AG04450 (cell line): Measurements from ENCODE around the gene C1QTNF5. TPM values are rescaled to one million over a fixed set of nuclear protein-coding genes. Genes with fewer than 3 reads are reported as not detected.

Source experiments
- CTCF ChIA-PET: fragments of 300-600, 350-600 bp; formaldehyde crosslinking; extraction: SDS; loops from one replicate; lab custom pipeline; 2022; ENCODE audit warnings: antibody characterized with exemption, inconsistent platforms; lab: Charles Lee
- POLR2A ChIA-PET: fragments of 350-600 bp; formaldehyde crosslinking; extraction: SDS; loops from one replicate; lab custom pipeline; 2021; ENCODE audit warnings: antibody characterized with exemption, inconsistent platforms; lab: Yijun Ruan, JAX
- DNase-seq: peaks from one replicate; pipeline ENCODE4 v3.0.0-alpha.2; 2011; ENCODE audit warnings: low read depth, low spot score
- H3K27ac ChIP-seq: one replicate; pipeline ENCODE4 v1.5.1; 2012; ENCODE audit warnings: low read depth, low read length, control low read depth
- H3K27me3 ChIP-seq: one replicate; pipeline ENCODE4 v1.6.0; 2012; ENCODE audit warnings: low read length; ENCODE audit not compliant: control insufficient read depth, insufficient read depth
- H3K4me3 ChIP-seq: 2 replicates; pipeline ENCODE4 v1.5.1; 2011; ENCODE audit warnings: mild to moderate bottlenecking, low read depth, low read length, control low read depth
- H3K9me3 ChIP-seq: 2 replicates; pipeline ENCODE4 v1.5.1; 2012; ENCODE audit warnings: low read length; ENCODE audit not compliant: control insufficient read depth, insufficient read depth
- polyA plus RNA-seq: library from polyadenylated mRNA; depleted of rRNA; stranded (reverse); fragments of >200 nt; gene quantifications from 2 replicates; pipeline ENCODE4 v1.2.3, GENCODE V29; 2011
- TF ChIP-seq, protein P1 (sequence below): IDR thresholded peaks from 2 replicates; pipeline ENCODE4 v1.5.1; 2011; ENCODE audit warnings: low read depth, low read length, control low read depth, inconsistent platforms

The C1QTNF5 gene
- polyA plus RNA-seq, 1 experiment = 8.3 TPM

DNA sequence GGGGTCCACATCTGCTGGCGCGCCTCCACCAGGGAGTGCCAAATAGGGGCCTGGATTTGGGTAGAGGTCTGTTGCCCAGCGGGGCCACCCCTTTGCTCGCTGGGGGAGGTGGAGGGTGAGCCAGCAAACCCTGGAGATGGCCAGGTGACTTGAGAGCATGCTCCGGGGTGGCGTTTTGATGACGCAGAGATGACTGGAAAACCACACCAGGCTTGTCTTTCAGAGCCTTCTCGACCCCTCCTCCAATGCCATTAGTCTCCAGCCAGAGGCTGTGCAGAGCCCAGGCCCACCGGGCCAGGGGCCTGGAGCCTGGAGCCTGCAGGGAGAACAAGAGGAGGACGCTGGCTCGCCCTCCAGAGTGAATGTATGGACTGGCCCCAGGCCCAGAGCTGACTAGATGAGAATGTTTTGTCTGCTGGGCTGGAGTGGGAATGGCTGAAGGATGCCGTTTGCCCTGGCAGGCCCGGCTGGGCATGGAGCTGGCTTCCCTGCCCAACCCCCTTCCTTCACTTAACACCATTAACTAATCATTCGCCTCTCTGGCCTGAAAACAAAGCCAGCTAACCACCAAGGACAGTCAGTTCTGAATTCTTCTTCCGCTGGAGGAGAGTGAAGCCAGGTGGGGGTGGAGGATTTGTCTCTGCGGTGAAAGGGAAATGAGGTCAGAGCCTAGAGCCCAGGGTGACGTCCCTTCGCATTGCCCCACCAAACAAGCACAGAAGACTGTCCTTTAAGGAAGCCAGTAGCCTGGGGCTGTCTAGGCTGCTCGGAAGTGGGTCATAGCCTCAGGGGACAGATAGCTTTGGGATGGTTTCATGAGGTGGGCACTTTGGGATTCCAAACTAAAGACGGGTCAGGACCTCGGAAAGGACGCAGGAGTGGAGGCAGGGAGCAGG is 22.2 kb downstream of the C1QTNF5 start:
- ChIA-PET CTCF (interaction anchor here (1.0 to 8.8 kb wide), 6 partner anchors 21 to 156 kb away, joined by 3 to 161 read pairs (median 4); partner anchors contain the start of gene C1QTNF5), POLR2A (interaction anchor here (1.5 kb wide), 1 partner anchor 19 kb away, joined by 19 read pairs; no protein-coding TSS in a partner anchor)
- TF ChIP-seq, protein P1, sequence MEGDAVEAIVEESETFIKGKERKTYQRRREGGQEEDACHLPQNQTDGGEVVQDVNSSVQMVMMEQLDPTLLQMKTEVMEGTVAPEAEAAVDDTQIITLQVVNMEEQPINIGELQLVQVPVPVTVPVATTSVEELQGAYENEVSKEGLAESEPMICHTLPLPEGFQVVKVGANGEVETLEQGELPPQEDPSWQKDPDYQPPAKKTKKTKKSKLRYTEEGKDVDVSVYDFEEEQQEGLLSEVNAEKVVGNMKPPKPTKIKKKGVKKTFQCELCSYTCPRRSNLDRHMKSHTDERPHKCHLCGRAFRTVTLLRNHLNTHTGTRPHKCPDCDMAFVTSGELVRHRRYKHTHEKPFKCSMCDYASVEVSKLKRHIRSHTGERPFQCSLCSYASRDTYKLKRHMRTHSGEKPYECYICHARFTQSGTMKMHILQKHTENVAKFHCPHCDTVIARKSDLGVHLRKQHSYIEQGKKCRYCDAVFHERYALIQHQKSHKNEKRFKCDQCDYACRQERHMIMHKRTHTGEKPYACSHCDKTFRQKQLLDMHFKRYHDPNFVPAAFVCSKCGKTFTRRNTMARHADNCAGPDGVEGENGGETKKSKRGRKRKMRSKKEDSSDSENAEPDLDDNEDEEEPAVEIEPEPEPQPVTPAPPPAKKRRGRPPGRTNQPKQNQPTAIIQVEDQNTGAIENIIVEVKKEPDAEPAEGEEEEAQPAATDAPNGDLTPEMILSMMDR = no peak
- Histone ChIP-seq H3K27ac (peak overlapping the region; percentile 87), H3K9me3 (no peaks in the 10 kb centered on the region; the same call in 1 of the 2 replicates), H3K27me3 (no peaks in the 10 kb centered on the region), H3K4me3 (no peak overlapping the region)
- DNase-seq = no peak

DNA sequence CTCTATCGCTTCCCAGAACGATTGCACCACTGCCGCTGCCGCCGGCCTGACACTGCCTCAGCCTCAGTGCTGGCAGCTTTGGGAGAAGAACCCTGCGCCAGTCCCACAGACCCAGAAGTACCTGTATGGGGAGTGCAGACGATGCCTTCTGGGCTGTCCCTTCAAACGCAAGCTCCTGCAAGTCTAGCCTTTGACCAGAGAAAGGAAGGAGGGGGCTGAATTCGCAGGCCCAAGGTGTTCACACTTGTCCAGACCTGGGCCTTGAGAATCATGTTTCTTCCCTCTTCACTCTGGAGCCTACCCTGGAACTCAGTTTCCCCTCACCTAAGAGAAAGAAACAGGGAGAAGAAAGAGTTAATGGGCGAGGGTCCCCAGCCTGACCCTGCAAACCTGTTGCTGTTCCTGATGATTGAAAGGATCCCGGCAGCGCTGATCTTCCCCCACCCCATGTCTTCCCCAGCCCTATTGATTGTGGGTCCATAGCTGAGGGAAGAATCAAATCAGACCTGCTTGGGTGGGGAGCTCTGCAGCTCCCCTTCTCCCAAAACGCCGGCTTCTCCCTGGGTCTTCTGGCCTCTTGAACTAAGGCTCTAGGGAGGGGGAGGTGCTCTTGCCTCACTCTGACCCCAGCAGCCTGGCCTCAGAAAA is 23.0 kb downstream of the C1QTNF5 start:
- peak overlapping the region; percentile 87 for H3K27ac ChIP-seq
- CTCF ChIA-PET = interaction anchor here (1.0 to 8.8 kb wide), 5 partner anchors 21 to 157 kb away, joined by 3 to 161 read pairs (median 4); partner anchors contain the start of gene C1QTNF5

DNA sequence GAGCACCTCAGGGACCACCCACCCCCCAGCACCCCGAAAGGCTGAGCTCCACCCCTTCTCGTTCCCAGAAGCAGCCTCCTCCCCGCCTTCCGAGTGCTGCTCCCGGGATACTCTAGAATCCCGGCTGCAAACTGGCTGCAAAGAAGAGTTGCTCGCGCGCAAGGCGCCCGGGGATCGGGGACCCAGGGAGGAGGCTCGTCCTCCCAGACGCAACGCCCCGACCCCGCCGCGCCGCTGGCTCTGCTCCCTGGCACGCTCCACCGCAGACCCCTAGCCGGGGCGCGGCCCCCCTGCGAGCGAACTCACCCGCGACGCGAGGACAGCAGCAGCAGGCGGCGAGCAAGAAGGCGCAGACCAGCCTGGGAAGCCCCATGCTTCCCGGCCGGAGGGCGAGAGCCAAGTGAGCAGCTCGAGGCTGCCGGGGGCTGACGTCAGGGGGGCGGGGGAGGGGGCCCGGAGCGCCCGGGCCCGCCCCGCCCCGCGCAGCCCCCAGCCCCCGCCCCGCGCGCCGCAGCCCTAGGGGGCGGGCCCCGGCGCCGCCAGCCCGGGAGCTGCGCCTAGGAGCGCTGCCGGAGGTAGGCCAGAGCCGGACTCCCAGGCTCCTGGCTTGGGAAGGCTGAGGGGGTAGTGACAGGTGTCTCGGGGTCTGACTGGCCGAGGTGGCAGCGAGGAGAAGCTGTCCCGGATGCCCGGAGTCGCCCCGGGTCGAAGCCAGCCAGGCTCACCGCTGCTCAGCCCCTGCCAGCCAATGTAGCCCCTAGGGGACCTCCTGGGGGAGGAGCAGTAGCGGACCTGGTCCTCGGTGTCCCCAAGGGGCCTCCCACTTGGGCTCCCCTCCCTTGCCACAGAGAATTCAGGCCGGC is 23.7 kb downstream of the C1QTNF5 start, which contains the start of gene MCAM:
TSS of gene MCAM (minus strand) at position 402 of the 863 bp plus-strand sequence. CDS start at position 373, 29 bp downstream.
- Histone ChIP-seq H3K27me3 (no peaks in the 10 kb centered on the region), H3K27ac (peak within 1 kb of the TSS; percentile 87), H3K4me3 (peak within 1 kb of the TSS; percentile 71), H3K9me3 (no peaks in the 10 kb centered on the region; the same call in 1 of the 2 replicates)
- TF ChIP-seq, protein P1 = no peak
- DNase-seq = no peak
- ChIA-PET CTCF (interaction anchor here (1.3 to 8.8 kb wide), 4 partner anchors 22 to 158 kb away, joined by 4 to 161 read pairs (median 4); partner anchors contain the start of gene C1QTNF5), POLR2A (interaction anchor here (0.6 to 2.6 kb wide), 9 partner anchors 9 to 261 kb away, joined by 3 to 32 read pairs (median 4); partner anchors contain the start of genes DPAGT1, HINFP and RNF26)

More for the DNA sequence above, 23.0 kb downstream of the C1QTNF5 start:
- peak overlapping the region; percentile 43 for H3K4me3 ChIP-seq
- H3K27me3 ChIP-seq = no peaks in the 10 kb centered on the region
- no peaks in the 10 kb centered on the region; the same call in 1 of the 2 replicates for H3K9me3 ChIP-seq
- DNase-seq = no peak
- POLR2A ChIA-PET = interaction anchor here (0.6 to 2.6 kb wide), 6 partner anchors 9 to 261 kb away, joined by 3 to 32 read pairs (median 4); partner anchors contain the start of genes DPAGT1 and RNF26
- TF ChIP-seq, protein P1 = no peak

DNA sequence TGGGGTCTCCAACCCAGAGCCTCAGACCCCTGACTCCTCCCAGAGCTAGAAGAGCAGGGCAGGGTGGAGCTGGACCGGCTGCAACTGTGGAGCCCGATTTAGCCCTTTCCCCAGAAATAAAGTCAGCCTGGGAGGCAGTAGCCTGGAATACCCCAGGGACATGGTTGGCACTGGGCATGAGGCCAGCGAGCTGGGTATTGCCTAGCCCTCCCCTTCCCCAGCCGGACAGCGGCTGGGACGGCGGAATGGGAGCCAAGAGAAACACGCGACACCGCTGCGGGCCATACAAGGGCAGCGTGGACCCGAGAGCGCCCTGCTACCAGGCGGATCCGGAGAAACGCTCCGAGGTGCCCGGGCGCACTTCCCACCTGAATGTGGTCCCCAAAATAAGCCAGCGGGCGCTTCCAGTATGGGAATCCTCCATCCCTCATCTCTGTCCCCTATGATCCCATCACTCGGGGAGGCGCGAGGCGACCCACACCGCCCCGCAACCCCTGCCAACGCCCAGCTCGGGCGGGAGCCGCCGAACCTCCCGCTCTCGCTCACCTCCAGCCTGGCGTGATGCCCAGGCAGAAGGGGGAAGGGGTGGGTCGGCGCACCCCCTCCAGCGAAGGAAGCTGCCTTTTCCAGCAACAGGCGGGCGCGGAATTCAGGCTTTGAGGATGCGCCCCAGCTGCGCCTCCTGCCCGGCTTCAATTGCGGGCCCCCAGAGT is 24.5 kb downstream of the C1QTNF5 start:
- ChIA-PET POLR2A (interaction anchor here (0.7 to 2.6 kb wide), 5 partner anchors 18 to 195 kb away, joined by 3 to 32 read pairs (median 5); partner anchors contain the start of genes HINFP and RNF26), CTCF (interaction anchor here (0.6 to 8.8 kb wide), 6 partner anchors 7 to 61 kb away, joined by 3 to 161 read pairs (median 5); partner anchors contain the start of gene C1QTNF5)
- DNase-seq = no peak
- Histone ChIP-seq H3K9me3 (no peaks in the 10 kb centered on the region; the same call in 1 of the 2 replicates), H3K27ac (peak overlapping the region; percentile 31), H3K27me3 (no peaks in the 10 kb centered on the region), H3K4me3 (peak overlapping the region; percentile 71)
- TF ChIP-seq, protein P1 = no peak
